Measurements from ENCODE around the gene STPG1. TPM values are rescaled to one million over a fixed set of nuclear protein-coding genes. Genes with fewer than 3 reads are reported as not detected.

Gene STPG1
- total and polyA plus RNA-seq, 8 donors: 0.45 to 51.0 (median 4.4) TPM; not detected in 1

GRCh38 chr1:24329797-24330543, 83.6 kb downstream of the STPG1 start:
- Histone ChIP-seq H3K27me3 (no peaks in the 10 kb centered on the region), H3K4me3 (no peak overlapping the region), H3K36me3 (no peaks in the 10 kb centered on the region), H3K27ac (no peak overlapping the region), H3K9me3 (no peaks in the 10 kb centered on the region), H3K4me1 (no peaks in the 10 kb centered on the region)
- no peak for TF ChIP-seq EP300 (IDR thresholded peaks at IDR 0.05)
- no peak for TF ChIP-seq POLR2AphosphoS5 (IDR thresholded peaks at IDR 0.05)
- no peak for TF ChIP-seq CTCF (IDR thresholded peaks at IDR 0.05)
- no peak for TF ChIP-seq POLR2A (IDR thresholded peaks at IDR 0.05)
- 75 to 88% (median 82%) methylated on average over 2 of the region's 2 CpGs for WGBS, 5 donors
- no peak for DNase-seq
- intact Hi-C loops (cut with DNase I; ENCODE audit: low total_unique reads): no loop called here

- intact Hi-C loops (cut with DNase I; ENCODE audit: low total_unique reads): no loop called here
- H3K27ac ChIP-seq: no peak overlapping the region
- H3K27me3 ChIP-seq: no peaks in the 10 kb centered on the region
- no peak overlapping the region for H3K4me3 ChIP-seq
- no peaks in the 10 kb centered on the region for H3K9me3 ChIP-seq
- H3K4me1 ChIP-seq: no peaks in the 10 kb centered on the region
- 81 to 94% (median 87%) methylated on average over 9 of the region's 9 CpGs for WGBS, 5 donors
- DNase-seq: no peak
- no peak for TF ChIP-seq POLR2AphosphoS5 (IDR thresholded peaks at IDR 0.05)
- no peak for TF ChIP-seq CTCF (IDR thresholded peaks at IDR 0.05)
- TF ChIP-seq EP300 (IDR thresholded peaks at IDR 0.05): no peak
- TF ChIP-seq POLR2A (IDR thresholded peaks at IDR 0.05): no peak
- no peaks in the 10 kb centered on the region for H3K36me3 ChIP-seq
These were observed 84.3 kb downstream of the STPG1 start for GRCh38 chr1:24329331-24329730.

- Histone ChIP-seq H3K27me3 (no peaks in the 10 kb centered on the region), H3K4me1 (peaks cover 0 to 2% (median 0%) of the 10 kb centered on the region in 4 donors), H3K27ac (no peak overlapping the region), H3K36me3 (no peaks in the 10 kb centered on the region), H3K9me3 (no peaks in the 10 kb centered on the region), H3K4me3 (no peak overlapping the region)
- no peak for DNase-seq
- WGBS, 5 donors: 76 to 94% (median 85%) methylated on average over 2 of the region's 2 CpGs
- TF ChIP-seq POLR2A (IDR thresholded peaks at IDR 0.05): no peak
- TF ChIP-seq EP300 (IDR thresholded peaks at IDR 0.05): no peak
- TF ChIP-seq CTCF (IDR thresholded peaks at IDR 0.05): no peak
- TF ChIP-seq POLR2AphosphoS5 (IDR thresholded peaks at IDR 0.05): no peak
- intact Hi-C loops (cut with DNase I; ENCODE audit: low total_unique reads): no loop called here
These were observed 85.7 kb downstream of the STPG1 start for GRCh38 chr1:24327891-24328290.

GRCh38 chr1:24327486-24327885, 86.1 kb downstream of the STPG1 start:
- TF ChIP-seq CTCF (IDR thresholded peaks at IDR 0.05) (no peak), POLR2AphosphoS5 (IDR thresholded peaks at IDR 0.05) (no peak), POLR2A (IDR thresholded peaks at IDR 0.05) (no peak), EP300 (IDR thresholded peaks at IDR 0.05) (no peak)
- intact Hi-C loops (cut with DNase I; ENCODE audit: low total_unique reads): no loop called here
- no peak overlapping the region for H3K27ac ChIP-seq
- H3K4me1 ChIP-seq: peaks cover 0 to 6% (median 3%) of the 10 kb centered on the region in 4 donors
- DNase-seq: no peak
- no peaks in the 10 kb centered on the region for H3K36me3 ChIP-seq
- no peaks in the 10 kb centered on the region for H3K9me3 ChIP-seq
- H3K4me3 ChIP-seq: no peak overlapping the region
- H3K27me3 ChIP-seq: no peaks in the 10 kb centered on the region

All from stomach (tissue), 9 donors.